Hematopoietic multipotent progenitor cell treated with erythropoietin and hydrocortisone succinate and interleukin-3 and kit ligand, for 8 days (in vitro differentiated cells): Measurements from ENCODE around the gene ISX.
A peak's percentile ranks its signal among the peaks of the same experiment; 100 is the strongest.
"Not testable (repeated sequence)": the region's sequence is repeated elsewhere in the genome, so short reads cannot be mapped to it uniquely, and the experiment has no call there.

Source experiments
- DNase-seq: peaks from one replicate; pipeline ENCODE4 v3.0.0-alpha.2; 2015

Gene ISX

GRCh38 chr22:35065796-35066218 is at the start of gene ISX:
Gene ISX, plus strand, starts transcription at chr22:35066158. Its CDS starts 930 bp downstream, at chr22:35067088.
- DNase-seq = no peak

- DNase-seq = no peak
These were observed 49.0 kb upstream of the ISX start for GRCh38 chr22:35016909-35017308.

- no peak for DNase-seq
These were observed 47.0 kb upstream of the ISX start for GRCh38 chr22:35018995-35019394.

DNA sequence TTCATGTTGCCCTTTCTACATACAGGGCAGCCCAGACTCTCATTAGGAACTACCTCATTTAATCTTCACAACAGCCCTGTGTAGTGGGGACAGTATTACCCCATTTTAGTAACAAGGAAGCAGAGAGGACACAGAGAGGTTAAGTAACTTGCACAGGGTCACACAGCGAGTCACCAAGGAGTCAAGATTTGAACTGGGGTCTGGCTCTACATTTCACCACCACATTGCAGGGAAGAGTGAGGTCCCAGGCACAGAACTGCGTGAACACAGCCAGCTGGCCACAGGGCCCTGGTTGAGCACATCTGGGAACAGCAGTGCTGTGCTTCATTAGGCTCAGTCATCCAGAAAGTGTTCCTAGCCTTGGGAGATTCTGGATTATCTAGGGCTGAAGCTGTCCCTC is 45.4 kb upstream of the ISX start:
- no peak for DNase-seq

DNA sequence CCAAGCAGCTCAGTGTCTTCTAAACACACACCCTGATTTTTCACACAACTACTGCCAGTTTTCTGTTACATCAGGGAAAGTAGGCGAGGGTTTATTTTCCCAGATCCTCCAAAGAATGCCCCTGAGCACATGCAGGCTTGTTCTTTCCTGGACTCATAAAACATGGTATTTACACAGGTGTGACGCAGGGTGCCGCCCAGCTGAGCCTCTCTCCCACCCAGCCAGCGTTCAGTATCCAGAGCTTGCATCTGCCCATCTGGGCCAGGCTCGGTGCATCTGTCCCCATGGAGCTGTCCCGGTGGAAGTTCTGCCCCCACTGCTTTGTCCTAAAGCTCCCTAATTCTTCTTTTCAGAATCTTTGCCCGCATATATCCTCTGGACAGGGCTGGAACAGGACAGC is 44.8 kb upstream of the ISX start:
- no peak for DNase-seq

- DNase-seq = no peak
These were observed 43.7 kb upstream of the ISX start for GRCh38 chr22:35022291-35022690.

DNA sequence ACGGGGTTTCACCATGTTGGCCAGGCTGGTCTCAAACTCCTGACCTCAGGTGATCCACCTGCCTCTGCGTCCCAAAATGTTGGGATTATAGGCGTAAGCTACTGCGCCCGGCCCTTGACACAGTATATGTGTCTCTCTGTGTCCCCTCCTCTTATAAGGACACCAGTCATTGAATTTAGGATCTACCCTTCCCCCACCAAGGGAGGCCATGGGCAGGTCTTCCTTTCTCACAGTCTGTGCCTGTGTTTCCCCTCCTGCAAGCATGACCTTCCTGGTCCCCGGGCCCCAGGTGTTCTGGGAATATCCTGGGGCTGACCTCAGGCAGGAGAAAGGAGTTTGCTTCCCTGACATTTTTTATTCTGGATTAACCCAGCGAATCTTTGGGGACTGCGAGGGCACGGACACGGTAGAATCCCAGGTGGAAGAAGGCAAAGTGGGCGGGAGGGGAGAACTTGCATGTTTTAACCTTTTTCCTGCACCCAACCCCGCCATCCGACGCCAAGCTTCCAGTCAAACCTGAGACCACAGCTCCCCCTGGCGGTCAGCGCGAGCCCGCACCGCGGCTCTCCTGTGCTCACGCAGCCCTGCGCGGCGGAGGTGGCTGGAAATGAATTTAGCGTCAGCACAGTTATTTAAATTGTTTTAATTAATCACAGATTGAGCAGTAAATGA is 42.1 kb upstream of the ISX start:
- peak; percentile 58 for DNase-seq

DNA sequence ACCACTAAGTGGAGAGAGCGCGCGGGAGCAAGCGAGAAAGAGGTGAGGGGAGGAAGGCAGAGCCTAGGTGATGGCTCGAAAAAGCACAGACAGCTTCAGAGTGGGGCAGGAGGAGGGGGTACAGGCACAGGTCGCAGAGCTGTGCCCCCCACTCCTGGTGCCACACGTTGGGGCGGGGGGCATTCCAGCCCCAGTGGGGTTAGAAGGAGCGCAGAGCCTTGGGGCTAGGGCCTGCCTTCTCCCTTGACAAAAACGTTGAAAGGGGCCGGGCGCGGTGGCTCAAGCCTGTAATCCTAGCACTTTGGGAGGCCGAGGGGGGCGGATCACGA is 41.6 kb upstream of the ISX start:
- DNase-seq = no peak

- DNase-seq = not testable (repeated sequence)
These were observed 35.8 kb upstream of the ISX start for GRCh38 chr22:35030112-35030511.

DNA sequence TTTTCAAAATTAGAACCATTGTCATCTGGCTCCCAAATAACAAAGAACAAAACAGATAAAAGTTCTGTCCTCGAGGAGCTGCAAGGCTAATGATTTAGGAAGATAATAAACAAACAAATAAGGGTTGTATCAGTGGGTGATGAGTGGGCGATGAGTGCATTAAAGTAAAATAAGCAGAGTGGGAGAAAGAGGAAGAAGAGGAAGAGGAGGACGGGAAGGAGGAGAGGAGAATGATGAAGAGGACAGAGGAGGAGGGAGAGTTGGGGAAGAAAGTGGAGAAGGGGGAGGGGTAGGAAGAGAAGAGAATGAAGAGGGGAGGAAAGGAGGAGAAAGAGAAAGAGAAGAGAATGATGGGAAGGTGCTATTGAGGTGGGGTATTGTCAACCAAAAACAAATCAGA is 33.4 kb upstream of the ISX start:
- no peak for DNase-seq

DNA sequence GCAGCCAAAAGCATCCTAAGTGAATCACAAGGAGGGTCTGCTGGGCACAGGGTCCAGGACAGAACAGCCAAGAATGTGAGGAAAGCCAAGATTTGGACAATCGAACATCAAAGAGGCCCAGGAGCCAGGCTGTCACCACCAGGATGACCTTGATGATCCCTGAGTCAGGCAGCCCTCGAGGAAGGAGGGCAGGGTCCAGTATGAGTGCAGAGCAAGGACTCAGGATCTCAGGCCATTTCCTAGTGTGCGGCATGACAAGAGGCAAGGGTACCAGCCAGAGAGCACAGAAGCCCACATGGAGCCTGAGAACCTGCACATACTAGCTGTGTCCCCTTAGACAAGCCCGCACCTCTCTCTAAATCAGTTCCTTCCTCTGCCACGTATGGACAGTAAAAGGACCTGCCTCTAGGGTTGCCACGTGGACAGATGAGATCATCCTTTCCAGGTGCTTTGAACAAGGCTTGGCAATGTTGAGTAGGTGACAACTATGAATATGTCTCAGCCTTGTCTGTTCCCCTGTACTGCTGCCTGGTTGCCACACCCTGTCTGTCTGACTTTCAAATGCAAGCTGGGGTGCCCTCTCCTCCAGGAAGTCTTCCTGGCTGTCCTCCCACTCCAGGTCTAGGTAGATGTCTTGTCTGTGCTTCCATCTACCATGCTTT is 32.2 kb upstream of the ISX start:
- no peak for DNase-seq

DNA sequence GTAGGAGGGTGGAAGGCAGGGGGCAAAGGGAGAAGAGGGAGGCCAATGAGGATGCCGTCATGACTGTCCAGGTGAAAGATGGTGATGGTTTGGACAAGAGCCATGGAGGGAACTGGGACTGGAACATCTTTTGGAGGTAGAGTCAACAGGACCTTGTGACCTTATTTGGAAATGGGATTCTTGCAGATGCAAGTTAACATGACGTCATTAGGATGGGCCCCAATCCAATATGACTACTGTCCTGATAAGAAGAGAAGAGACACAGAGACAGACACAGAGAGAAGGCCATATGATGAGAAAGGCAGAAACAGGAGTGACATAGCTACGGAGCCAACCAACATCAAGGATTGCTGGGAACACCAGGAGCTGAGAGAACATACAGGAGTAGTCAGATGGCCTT is 31.0 kb upstream of the ISX start:
- no peak for DNase-seq

- no peak for DNase-seq
These were observed 28.9 kb upstream of the ISX start for GRCh38 chr22:35037089-35037488.

GRCh38 chr22:35039625-35040024 is 26.3 kb upstream of the ISX start:
- DNase-seq = no peak

GRCh38 chr22:35043252-35043933 is 22.6 kb upstream of the ISX start:
- DNase-seq = peak; percentile 3

DNA sequence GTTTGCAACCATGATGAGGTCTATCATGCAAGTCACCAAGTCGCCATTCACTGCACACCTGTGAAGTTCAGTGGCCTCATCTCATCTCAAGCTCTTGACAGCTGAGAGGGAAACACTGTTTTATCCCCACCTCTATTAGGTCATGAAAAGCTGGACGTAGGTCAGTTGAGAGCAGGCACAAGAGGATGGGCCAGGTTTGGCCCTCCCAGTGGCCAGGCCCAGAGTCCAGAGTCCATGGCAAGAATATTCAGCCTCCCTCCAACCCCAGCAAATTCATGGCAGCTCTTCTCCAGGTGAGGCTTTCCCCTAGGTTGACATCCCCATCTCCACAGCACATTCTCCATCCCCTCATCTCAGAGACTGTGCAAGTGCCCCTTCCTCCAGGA is 22.0 kb upstream of the ISX start:
- DNase-seq = no peak

GRCh38 chr22:35044607-35045390 is 21.2 kb upstream of the ISX start:
- no peak for DNase-seq

GRCh38 chr22:35045451-35045850 is 20.5 kb upstream of the ISX start:
- no peak for DNase-seq

DNA sequence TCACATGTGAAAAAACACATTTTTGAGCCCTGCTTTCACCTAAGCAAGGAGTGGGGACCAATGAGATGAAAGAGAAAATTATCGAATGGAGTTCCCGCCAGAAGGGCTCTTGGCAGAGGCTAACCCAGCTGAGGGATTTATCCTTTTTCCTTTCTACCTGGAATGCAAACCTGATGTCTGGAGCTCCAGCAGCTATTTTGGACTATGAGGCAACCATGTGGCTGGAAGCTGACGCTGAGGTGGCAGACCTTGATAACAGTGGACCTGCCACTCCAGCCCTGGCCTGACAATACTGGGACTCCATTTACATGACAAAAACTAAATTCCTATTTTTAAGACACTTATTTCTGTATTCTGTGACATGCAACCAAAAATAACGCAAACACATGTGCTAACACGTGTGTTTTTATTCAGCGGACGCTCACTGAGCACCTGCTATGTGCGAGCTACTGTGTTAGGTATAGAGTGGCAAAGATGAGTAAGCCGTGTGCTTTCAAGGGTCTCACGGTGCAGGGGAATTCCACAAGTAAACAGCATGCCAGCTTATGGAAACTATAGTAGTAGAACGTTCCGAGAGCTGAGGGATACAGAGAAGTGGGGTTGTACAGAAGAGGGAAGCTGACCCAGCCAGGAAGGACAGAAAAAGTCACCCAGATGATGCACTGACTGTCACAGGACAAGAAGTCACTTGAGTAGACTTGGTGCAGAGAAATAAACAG is 19.1 kb upstream of the ISX start:
- no peak for DNase-seq

DNA sequence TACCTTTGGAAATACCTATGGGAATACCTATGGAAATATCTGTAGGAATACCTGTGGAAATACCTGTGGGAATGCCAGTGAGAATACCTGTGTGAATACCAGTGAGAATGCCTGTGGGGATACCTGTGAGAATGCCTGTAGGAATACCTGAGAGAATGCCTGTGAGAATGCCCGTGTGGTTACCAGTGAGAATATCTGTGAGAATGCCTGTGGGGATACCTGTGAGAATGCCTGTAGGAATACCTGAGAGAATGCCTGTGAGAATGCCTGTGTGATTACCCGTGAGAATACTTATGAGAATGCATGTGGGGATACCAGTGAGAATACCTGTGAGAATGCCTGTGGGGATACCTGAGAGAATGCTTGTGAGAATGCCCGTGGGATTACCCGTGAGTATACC is 15.9 kb upstream of the ISX start:
- not testable (repeated sequence) for DNase-seq

- DNase-seq = no peak
These were observed 14.9 kb upstream of the ISX start for GRCh38 chr22:35051013-35051535.

- DNase-seq = no peak
These were observed 14.2 kb upstream of the ISX start for GRCh38 chr22:35051791-35052190.
